ENCODE results near the gene SREBF2.

Gene SREBF2

DNA sequence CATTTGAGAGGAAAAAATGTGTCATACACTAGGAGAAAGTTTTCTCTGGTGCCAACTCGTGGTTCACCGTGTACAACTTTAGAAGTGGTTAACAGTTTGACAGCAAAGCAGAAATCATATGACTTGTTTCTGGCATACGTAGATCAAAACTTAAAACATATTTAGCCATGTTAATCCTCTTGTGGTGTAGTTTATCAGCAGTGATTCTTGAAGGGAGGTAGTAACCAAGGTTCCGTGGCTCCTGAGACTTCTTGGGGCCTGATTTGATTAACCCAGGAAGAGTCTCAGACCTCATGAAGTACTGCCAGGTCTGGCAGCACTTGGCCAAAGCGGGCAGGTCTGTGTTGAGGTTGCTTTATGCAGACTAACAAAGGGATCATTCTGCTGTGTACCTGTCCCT, 40.5 kb downstream of the SREBF2 start:
- no peak for DNase-seq (ENCODE audit: low spot score)
- TF ChIP-seq, protein P1, sequence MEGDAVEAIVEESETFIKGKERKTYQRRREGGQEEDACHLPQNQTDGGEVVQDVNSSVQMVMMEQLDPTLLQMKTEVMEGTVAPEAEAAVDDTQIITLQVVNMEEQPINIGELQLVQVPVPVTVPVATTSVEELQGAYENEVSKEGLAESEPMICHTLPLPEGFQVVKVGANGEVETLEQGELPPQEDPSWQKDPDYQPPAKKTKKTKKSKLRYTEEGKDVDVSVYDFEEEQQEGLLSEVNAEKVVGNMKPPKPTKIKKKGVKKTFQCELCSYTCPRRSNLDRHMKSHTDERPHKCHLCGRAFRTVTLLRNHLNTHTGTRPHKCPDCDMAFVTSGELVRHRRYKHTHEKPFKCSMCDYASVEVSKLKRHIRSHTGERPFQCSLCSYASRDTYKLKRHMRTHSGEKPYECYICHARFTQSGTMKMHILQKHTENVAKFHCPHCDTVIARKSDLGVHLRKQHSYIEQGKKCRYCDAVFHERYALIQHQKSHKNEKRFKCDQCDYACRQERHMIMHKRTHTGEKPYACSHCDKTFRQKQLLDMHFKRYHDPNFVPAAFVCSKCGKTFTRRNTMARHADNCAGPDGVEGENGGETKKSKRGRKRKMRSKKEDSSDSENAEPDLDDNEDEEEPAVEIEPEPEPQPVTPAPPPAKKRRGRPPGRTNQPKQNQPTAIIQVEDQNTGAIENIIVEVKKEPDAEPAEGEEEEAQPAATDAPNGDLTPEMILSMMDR (IDR thresholded peaks at IDR 0.05; ENCODE audit: extremely low read depth, missing control alignments), result no peak

DNA sequence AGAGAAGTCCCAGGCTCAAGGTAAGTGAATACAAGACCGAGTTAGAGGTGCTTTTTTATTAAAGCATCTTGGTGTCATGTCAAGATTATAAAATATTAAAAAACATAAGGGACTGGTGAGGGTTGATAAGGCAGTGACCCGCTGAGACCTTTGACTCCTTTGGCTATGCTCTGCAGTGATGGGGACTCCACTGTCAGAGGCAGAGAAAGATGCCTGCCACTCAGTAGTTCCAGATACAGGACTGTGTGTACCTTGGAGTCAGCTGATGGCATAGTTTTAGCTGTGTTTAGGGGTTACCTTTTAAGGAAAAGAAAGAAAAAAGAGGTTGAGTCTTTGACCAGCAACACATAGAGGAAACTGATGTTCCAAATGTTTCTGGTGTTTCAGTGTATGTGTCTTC, 41.2 kb downstream of the SREBF2 start:
- DNase-seq (ENCODE audit: low spot score), result no peak
- TF ChIP-seq, protein P1 (IDR thresholded peaks at IDR 0.05; ENCODE audit: extremely low read depth, missing control alignments), result no peak

DNA sequence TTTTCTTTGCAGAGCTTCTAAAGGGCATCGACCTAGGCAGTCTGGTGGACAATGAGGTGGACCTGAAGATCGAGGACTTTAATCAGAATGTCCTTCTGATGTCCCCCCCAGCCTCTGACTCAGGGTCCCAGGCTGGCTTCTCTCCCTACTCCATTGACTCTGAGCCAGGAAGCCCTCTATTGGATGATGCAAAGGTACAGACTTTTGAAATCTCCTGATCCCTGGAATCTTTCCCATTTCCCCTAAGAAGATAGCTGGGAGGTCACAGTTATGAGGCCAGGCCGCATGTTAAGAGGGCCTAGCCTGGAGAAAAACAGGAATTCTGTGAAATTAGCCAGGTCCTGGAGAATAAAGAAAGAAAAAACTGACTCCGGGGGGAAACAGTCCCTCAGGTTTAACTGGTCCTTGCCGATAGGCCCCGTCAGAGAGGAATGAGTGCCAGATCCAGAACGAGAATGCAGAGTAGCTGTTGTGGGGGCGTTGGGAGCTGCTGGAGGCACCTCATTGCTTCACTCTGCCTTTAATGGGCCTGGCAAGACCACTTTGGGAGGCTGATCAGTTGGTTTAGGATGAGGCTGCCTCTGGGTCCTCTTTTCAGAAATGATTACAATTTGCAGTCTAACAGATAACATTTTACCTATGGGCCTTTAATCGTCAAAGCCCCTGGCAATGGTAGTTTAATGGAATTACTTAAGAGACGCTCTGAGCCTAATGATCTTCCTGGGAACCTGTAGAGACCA, 42.8 kb downstream of the SREBF2 start:
- DNase-seq (ENCODE audit: low spot score), result no peak
- TF ChIP-seq, protein P1 (IDR thresholded peaks at IDR 0.05; ENCODE audit: extremely low read depth, missing control alignments), result no peak

DNA sequence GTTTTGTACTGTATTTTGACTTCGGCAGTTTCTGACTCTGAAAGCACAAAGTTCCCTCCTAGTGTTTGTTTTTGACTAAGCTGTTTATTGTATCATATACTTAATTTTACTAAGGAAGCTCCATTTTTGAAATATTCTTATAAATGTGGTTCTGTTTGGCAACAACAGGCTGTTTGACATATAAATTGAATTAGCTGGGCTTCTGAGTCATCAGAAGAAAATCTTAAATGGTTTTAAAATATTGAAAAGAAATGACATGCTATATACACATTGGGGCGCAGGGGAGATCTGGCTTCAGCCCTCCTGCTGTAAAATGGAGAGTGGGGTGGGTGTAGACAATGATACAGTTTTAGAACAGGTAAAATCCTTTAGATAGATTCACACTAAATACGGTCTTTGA, 43.4 kb downstream of the SREBF2 start:
- TF ChIP-seq, protein P1 (IDR thresholded peaks at IDR 0.05; ENCODE audit: extremely low read depth, missing control alignments), result no peak
- DNase-seq (ENCODE audit: low spot score), result no peak

DNA sequence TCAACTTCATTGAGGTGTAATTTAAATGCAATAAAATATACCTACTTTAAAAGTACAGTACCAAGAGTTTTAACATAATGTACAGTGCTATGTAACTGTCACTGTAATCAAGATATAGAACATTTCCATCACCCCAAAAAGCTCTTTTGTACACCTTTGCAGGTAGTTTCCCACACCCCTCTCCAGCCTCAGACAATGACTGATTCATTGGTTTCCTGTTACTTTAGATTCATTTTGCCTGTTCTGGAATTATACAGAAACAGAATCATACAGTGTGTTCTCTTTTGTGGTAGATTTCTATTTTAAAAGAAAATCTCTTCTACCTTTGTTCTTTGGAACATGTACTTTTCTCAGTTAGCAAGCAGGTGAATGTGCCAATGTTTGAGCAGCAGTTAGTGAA, 43.8 kb downstream of the SREBF2 start:
- no peak for DNase-seq (ENCODE audit: low spot score)
- TF ChIP-seq, protein P1 (IDR thresholded peaks at IDR 0.05; ENCODE audit: extremely low read depth, missing control alignments), result no peak

DNA sequence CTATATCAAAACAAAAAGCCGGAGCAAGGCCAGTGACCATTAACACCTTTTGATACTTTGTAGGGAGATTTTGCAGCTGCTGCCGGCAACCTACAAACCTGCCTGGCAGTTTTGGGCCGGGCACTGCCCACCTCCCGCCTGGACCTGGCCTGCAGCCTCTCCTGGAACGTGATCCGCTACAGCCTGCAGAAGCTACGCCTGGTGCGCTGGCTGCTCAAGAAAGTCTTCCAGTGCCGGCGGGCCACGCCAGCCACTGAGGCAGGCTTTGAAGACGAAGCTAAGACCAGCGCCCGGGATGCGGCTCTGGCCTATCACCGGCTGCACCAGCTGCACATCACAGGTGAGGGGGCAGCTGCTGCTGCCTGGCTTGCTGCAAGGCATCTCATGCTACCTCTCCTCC, 47.7 kb downstream of the SREBF2 start:
- TF ChIP-seq, protein P1 (IDR thresholded peaks at IDR 0.05; ENCODE audit: extremely low read depth, missing control alignments), result no peak
- DNase-seq (ENCODE audit: low spot score), result no peak

DNA sequence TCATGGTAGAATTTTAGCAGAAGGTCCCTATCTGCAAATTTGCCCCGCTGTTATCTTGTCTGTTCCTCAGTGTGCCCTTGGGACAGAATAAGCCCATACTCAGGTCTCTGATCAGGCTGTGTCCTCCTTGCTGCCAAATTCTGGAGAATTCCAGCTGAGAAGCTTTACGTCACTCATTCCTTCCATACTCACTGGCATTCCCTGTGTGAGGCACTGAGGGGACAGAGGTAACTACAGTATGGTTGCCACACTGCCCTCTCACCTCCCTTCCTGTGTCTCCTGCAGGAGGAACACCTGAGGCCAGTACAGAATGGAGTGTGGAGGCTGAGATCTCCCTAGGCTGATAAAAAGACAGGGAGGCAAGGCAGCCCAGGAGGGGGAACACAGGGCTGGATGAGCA, 50.5 kb downstream of the SREBF2 start:
- TF ChIP-seq, protein P1 (IDR thresholded peaks at IDR 0.05; ENCODE audit: extremely low read depth, missing control alignments), result no peak
- DNase-seq (ENCODE audit: low spot score), result no peak
